Ishikawa (cell line): Measurements from ENCODE around the gene MT1HL1.

ENCODE experiments used
- CEBPB ChIP-seq: IDR thresholded peaks from 2 replicates; pipeline ENCODE4 v1.6.1; 2012
- CREB1 ChIP-seq: IDR thresholded peaks from 2 replicates; pipeline ENCODE4 v1.6.1; 2012; ENCODE audit warnings: low read depth
- EGR1 ChIP-seq: IDR thresholded peaks from 2 replicates; pipeline ENCODE4 v1.6.1; 2012
- EP300 ChIP-seq: IDR thresholded peaks from 2 replicates; pipeline ENCODE4 v1.6.1; 2012; ENCODE audit warnings: borderline replicate concordance
- FOXM1 ChIP-seq: IDR thresholded peaks from 2 replicates; pipeline ENCODE4 v1.6.1; 2012; ENCODE audit warnings: low read depth, borderline replicate concordance
- MAX ChIP-seq: IDR thresholded peaks from 2 replicates; pipeline ENCODE4 v1.6.1; 2012
- NFIC ChIP-seq: IDR thresholded peaks from 2 replicates; pipeline ENCODE4 v1.6.1; 2012
- RAD21 ChIP-seq: IDR thresholded peaks from 2 replicates; pipeline ENCODE4 v1.6.1; 2012; ENCODE audit warnings: low read depth
- REST ChIP-seq: IDR thresholded peaks from 2 replicates; pipeline ENCODE4 v1.6.1; 2012; ENCODE audit warnings: low read depth, mild to moderate bottlenecking
- TAF1 ChIP-seq: IDR thresholded peaks from 2 replicates; pipeline ENCODE4 v1.6.1; 2012; ENCODE audit warnings: low read depth, mild to moderate bottlenecking
- TCF12 ChIP-seq: IDR thresholded peaks from 2 replicates; pipeline ENCODE4 v1.6.1; 2012; ENCODE audit warnings: low read depth
- TEAD4 ChIP-seq: IDR thresholded peaks from 2 replicates; pipeline ENCODE4 v1.6.1; 2012
- USF1 ChIP-seq: IDR thresholded peaks from 2 replicates; pipeline ENCODE4 v1.6.1; 2012
- YY1 ChIP-seq: IDR thresholded peaks from 2 replicates; pipeline ENCODE4 v1.6.1; 2012; ENCODE audit warnings: low read depth
- ZBTB7A ChIP-seq: IDR thresholded peaks from 2 replicates; pipeline ENCODE4 v1.6.1; 2012; ENCODE audit warnings: low read depth

The MT1HL1 gene

GRCh38 chr1:237043846-237044636, 39.8 kb upstream of the MT1HL1 start:
- TF ChIP-seq EP300: no peak
- TF ChIP-seq YY1: no peak
- no peak for TF ChIP-seq TAF1
- no peak for TF ChIP-seq MAX
- no peak for TF ChIP-seq REST
- TF ChIP-seq CREB1: no peak
- TF ChIP-seq TEAD4: no peak
- no peak for TF ChIP-seq USF1
- no peak for TF ChIP-seq EGR1
- TF ChIP-seq TCF12: no peak
- TF ChIP-seq ZBTB7A: no peak
- no peak for TF ChIP-seq FOXM1
- no peak for TF ChIP-seq RAD21
- TF ChIP-seq NFIC: no peak
- no peak for TF ChIP-seq CEBPB

- TF ChIP-seq TAF1: no peak
- TF ChIP-seq FOXM1: no peak
- TF ChIP-seq ZBTB7A: no peak
- TF ChIP-seq REST: no peak
- TF ChIP-seq EGR1: no peak
- no peak for TF ChIP-seq MAX
- TF ChIP-seq RAD21: no peak
- TF ChIP-seq CREB1: no peak
- TF ChIP-seq TCF12: no peak
- no peak for TF ChIP-seq CEBPB
- TF ChIP-seq YY1: no peak
- no peak for TF ChIP-seq NFIC
- TF ChIP-seq EP300: no peak
- no peak for TF ChIP-seq TEAD4
- TF ChIP-seq USF1: no peak
Observed at GRCh38 chr1:237042892-237043576, 38.8 kb upstream of the MT1HL1 start.

GRCh38 chr1:237042526-237042891, 38.3 kb upstream of the MT1HL1 start:
- TF ChIP-seq TAF1 (no peak), RAD21 (no peak), REST (no peak), EP300 (no peak), TEAD4 (no peak), CEBPB (no peak), CREB1 (no peak), YY1 (no peak), NFIC (no peak), TCF12 (no peak), ZBTB7A (no peak), EGR1 (no peak), USF1 (no peak), MAX (no peak), FOXM1 (no peak)
